Right hindlimb (tissue), 1 donor: Measurements from ENCODE around the gene WDR7.
"Not testable (repeated sequence)": the region's sequence is repeated elsewhere in the genome, so short reads cannot be mapped to it uniquely, and the experiment has no call there.

Source experiments
- DNase-seq: peaks from one replicate; pipeline ENCODE4 v3.0.0-alpha.2; 2018

The WDR7 gene

GRCh38 chr18:56650944-56651770 is at the start of gene WDR7:
Gene WDR7, plus strand, starts transcription at chr18:56651359. Its CDS starts 21,157 bp downstream, at chr18:56672516.
- peak; percentile 99 for DNase-seq

DNA sequence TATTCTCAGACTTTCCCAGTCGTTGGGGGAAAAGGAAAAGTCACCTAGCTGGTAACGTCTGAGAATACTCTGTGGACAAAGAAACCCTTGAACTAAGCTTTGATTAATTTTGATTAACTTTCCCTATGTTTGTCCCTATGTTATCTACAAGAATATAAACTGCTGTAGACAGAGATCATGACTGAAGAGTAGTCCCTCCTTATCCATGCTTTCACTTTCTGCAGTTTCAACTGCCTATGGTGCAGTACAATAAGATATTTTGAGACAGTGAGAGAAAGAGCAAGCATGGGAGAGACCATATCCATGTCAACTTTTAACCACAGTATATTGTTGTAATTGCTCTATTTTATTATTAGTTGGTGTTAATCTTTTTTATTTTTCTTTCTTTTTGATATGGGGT is 44.5 kb upstream of the WDR7 start:
- DNase-seq, result no peak

DNA sequence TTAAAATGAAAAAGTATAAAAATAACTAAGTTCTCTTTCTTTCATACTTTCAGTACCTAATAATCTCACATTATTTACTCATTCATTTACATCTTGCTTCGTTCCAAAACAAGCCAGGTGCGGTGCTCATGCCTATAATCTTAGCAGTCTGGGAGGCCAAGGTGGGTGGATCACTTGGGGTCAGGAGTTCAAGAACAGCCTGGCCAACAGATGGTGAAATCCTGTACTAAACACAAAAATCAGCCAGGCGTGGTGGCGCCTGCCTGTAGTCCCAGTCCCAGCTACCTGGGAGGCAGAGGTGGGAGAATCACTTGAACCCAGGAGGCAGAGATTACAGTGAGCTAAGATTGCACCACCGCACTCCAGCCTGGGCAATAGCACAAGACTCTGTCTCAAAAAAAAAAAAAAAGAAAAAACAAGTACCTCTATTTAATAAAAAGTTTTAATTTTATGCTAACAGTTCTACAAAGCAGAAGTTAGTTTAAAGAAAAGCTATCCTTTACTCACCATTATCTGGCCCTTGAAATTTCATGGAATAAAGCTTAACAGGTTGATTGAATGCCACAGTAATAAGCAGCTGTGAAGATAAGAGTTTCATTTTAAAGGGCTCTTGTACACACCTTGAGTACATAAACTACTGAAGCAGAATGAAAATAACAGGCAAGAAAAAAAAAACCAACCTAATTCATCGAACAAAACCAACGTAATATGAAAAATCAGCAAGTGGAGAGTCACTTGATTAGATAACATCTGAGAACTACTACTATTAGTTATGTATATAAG is 35.2 kb upstream of the WDR7 start:
- DNase-seq, result no peak

DNA sequence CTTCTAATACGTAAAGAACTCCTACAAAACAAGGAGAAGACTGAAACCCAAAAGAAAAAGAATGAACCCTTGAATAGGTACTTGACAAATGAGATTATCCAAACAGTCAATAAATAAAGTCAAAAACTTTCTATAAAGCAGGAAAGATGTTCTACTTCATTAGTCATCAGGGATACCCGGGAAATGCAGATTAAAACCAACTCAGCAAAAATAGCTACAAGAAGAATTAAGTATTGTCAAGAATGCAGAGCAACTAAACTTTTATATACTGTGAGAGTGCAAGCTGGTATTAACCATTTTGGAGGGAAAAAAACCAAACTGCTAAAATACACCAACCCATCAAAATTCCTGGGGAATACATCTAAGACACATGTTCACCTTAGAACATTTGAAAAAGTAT is 23.2 kb upstream of the WDR7 start:
- no peak for DNase-seq

DNA sequence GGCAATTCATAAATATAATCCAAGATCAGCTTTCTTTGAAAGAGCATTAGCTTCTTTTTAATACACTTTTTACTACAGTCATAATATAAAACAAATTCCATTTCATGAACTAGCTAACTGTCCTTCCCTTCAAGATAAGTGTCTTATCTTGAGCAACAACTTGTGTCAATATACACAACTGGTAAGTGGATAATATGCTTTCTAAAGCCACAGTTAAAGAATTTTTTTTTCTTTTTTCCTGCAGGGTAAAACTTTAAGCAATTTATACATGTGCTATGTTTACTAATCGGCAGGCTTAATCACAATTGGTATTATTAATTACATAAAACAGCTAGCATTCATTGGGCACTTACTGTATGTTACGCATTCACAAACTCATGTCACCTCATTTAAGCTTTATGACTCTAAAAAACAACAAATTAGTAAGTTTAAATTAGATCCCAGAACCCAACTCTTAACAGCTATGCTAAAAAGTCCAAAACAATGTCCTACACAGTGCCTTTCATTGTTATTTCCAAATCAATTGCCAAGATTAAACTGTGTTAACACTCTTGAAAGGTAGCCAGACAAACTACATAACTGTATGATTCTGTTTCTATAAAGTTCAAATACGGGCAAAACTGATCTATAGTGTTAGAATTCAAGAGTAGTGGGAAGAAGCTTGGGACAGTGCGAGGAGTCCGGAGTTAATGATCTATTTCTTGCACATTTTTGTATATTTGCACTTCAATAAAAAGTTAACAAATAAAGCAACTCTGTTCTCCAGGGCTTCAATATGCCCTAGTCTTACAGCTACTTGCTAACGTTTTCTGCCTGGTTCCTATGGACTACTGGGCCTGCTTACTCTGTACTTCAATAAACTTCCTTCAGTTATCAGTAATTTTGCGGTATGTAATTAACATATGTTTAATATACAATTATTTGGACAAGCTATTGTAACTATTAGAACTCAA is 18.8 kb upstream of the WDR7 start:
- DNase-seq, result no peak

DNA sequence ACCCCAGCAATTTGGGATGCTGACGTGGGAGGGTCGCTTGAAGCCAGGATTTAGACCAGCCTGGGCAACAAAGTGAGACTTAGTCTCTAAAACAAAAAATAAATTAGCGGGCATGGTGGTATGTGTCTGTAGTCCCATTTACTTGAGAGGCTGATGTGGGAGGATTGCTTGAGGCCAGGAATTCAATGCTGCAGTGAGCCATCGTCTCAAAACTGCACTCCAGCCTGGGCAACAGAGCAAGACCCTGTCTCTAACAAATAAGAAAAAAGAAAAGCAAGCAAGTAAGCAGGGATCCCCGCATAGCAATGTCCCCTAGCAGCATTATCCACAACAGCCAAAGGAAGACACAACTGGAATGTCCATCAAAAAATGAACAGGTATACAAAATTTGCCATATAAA is 16.2 kb upstream of the WDR7 start:
- DNase-seq, result no peak

DNA sequence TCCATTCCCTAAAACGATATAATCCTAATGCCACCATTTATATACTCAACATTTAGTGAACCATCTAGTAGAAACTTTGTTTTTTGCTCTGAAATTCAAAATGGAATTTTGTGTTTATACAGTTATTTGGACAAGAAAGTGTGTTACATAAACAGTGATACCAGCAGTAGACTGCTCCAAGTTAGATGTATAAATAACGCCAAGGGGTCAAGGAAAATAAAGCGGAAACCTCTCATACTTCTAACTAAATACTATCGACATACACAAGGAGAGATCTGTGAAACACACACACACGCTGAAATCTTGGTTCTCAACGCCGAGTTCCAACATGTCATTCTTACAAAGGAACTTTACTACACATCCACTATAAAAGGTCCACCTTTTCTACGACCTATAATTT is 14.0 kb upstream of the WDR7 start:
- no peak for DNase-seq

DNA sequence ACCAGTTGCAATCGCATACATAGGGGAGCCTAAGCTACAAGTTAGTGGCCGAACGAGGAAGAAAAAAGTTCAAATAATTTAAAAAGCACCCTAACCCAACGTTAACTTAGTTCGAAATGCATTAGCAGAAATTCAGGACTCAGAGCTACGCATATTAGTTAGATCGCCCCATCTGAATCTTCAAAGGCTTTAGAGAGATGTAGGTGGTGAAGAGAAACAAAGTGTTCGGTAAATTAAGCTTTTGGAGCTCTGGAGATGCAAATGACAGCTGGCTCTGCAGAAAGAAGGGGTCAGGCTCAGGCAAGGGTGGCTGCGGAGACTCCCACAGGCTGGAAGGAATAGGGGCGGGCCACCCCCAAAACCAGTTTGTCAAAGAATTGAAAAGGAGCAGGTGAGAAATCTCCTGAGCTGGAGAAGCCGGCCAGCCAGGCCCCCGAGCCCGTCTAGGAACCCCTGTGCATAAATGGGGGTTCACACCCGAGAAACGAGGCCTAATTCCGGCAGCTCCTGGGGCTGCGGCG is 13.4 kb upstream of the WDR7 start:
- DNase-seq, result no peak

DNA sequence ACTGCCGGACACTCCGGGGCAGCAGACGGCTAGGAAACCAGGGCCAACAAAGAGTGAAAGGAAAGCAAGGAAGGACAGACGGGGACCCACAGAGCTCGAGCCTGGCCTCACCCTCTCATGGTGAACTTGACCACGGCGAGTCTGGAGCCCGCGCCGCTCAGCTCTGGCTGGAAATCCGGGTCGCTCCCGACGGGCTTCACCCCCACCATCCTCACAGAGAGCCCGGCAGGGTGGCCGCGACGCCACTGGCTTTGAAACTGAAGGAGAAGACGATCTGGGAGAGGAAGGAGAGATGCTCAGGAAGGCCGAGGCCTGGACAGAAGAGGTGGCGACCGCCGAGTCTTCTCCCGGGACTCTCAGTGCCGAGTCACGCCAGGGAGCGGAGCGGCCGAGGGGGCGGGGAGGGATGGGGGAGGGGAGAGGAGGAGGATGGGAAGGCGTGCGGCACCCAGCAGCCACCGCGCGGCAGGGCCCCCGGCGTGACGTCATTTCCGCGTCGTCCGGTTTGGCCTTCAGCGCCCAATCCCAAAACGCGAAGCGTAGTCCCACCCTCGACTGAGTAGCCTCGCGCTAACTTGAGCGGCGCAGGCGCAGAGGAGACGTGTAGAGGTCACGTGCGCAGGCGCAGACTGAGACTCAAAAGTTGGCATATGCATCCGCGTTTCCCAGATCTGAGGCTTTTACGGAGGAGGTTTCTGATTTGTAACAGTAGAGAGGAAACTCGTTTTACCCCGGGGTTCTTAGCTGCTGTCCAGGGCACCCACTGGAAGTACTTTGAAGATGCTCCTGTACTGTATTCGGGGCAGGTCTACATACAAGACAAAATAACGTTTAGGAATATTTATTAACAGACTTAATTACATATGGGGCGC is 12.7 kb upstream of the WDR7 start, which contains the start of gene TXNL1:
Gene TXNL1, minus strand, starts transcription at position 361 of the 872 bp plus-strand sequence. Its CDS starts 152 bp downstream, at position 209.
- DNase-seq, result peak; percentile 100

DNA sequence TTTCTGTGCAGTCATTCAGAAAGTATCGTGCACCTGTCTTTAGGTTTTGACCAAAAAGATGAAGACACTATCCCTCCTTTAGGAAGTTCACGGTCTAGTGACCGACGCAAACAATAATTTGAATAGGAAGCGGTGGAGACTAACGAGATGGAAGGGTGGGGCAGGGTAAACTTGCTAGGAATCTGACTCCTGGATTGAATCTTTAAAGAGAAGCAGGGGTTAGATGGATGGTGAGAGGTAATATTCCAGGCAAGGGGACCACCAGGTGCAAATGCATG is 12.1 kb upstream of the WDR7 start:
- no peak for DNase-seq

GRCh38 chr18:56639571-56639970 is 11.6 kb upstream of the WDR7 start:
- no peak for DNase-seq

GRCh38 chr18:56641714-56642337 is 9.3 kb upstream of the WDR7 start:
- no peak for DNase-seq

DNA sequence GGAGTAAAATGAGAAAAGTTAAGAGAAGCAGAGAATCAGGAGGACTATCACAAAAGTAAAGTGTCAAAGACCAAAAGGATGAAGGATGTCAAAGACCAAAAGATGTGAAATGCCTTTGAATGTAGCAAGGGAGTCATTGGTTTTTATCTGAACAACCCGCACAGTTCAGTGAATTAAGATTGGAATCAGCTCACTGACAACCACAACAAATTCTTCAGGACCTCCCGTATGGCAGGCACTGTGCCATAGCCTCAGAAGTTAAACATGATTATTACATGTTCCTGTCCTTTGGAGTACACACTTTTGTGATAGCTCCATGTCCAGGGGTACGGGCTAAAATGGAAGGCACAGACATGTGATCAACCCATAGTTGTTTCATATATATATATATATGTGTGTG is 7.8 kb upstream of the WDR7 start:
- no peak for DNase-seq

DNA sequence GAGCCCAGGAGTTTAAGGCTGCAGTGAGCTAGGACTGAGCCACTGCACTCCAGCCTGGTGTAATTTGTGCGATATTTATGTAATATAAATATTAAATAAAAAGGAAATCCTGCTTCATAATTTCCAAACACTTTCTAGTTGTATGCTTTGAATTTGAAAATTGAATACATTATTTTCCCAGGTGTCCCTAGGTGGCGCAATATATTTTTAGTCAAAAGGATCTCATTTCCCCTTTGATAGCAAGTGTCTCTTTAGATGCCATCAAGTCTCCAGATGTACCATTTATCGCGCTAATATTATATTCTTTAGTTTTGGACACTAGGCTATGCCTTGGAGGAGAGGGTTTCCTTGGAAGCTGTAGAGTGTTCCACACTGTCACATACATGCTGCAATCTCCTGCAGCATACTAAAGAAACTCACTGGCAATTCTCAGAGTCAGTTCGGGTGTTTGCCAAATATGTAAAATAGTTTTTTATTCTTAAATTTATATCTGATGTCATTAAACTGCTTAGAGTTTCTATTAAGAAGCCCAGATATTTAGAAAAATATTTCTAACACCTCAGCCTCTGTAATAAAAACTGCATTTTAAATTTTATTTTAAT is 5.6 kb upstream of the WDR7 start:
- no peak for DNase-seq

GRCh38 chr18:56647071-56647470 is 4.1 kb upstream of the WDR7 start:
- no peak for DNase-seq

DNA sequence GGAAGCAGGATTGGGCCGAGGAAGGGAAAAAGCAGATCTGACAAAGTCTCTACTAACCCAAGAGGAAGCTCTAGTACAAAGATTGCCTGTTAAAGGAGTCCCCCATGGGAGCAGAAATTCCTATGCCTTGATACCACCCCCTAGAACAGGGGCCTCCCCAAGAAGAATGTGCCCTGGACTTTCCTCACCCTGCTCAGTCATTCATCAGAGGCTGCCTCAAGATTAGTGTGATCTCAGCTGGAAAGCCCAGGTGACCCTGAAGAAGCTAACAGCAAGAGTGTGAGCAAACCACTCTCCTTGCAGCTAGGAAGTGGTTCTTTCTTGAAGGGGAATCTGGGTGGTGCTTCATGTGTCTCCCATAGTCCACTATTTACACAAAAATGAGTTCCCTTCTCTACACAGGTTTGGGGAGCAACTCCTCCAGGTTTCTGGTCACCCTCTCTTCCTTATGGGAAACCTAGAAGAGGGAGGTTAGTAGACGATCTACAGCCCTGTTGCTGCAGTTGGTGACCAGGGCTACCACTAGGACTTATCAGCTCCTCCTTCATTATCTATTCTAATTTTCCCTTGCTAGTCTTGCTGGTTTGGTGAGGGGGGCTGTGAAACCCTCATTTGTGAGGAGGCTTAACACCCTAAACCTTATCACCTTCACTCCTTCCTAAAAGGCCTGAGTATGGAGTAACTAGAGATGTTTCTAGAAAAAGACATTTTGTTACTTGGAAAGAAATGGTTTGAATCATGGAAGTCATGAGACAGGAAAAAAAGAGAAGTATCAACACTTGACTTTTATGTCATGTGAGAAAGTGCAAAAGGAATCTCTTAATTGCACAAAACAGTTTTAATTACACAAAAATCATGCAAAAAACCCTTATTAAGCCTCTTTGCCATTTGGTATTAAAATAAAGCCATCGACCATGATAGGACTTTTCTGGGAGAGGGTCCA is 2.9 kb upstream of the WDR7 start:
- DNase-seq, result no peak

- DNase-seq, result no peak
Observed at GRCh38 chr18:56649996-56650395, 1.2 kb upstream of the WDR7 start.

GRCh38 chr18:56651771-56652092 is 573 bp downstream of the WDR7 start:
- DNase-seq, result no peak

DNA sequence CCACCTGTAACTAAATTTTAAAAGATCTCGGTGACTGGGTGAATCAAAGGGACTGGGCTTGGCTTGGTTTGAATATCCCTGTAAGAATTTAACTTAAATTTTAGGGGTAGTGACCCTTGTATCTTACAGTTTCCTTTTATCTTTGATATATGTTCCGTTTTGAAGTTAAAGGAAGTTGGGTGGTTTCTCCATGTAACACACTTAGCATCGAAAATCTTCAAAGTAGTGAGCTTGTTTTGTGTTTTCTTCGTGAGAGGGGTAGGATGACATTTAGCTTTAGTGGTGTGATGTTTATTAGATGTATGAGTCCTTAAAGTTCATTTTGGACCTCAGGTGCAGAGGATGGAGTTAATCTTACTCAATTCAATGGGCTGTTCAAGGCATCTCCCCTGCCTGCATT is 1.6 kb downstream of the WDR7 start:
- DNase-seq, result no peak

- DNase-seq, result not testable (repeated sequence)
Observed at GRCh38 chr18:56654280-56654679, 3.1 kb downstream of the WDR7 start.
